Measurements from ENCODE around the gene SFT2D3. TPM values are rescaled to one million over a fixed set of nuclear protein-coding genes. Genes with fewer than 3 reads are reported as not detected.
A peak's percentile ranks its signal among the peaks of the same experiment; 100 is the strongest.
"Not testable (repeated sequence)": the region's sequence is repeated elsewhere in the genome, so short reads cannot be mapped to it uniquely, and the experiment has no call there.

Gene SFT2D3
- total RNA-seq, 1 donor from 2014 or later = 15.3 TPM

DNA sequence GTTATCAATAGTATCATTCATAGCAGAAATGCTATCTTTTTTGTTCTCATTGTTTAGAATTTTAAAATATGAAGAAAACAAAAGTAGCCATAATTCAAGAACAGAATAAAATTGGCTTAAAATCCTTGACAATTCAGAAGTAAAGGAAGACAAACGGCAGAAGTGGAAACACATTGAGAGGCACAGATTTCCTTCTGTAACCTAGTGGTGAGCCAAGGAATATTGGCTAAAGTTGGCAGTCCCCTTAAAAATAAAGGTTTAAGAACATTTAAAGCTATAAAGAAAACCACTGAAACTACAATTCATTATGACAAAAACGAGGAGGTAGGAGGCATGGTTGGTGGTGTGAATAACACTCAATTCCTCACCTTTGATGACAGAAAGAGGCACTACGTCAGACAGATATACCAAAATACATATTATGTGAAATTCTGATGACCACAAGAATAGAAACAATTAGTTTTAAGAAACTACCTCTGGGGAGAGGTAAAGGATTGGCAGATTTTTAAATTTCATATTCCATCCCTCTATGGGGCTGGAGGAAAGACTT lies 42.3 kb downstream of the SFT2D3 start:
- Mint-ChIP-seq H3K27me3 (no peaks in the 10 kb centered on the region), H3K4me1 (ENCODE audit: low read depth) (peaks cover 2% of the 10 kb centered on the region), H3K27ac (no peak overlapping the region), H3K36me3 (ENCODE audit: insufficient read depth) (peaks cover 4% of the 10 kb centered on the region), H3K9me3 (ENCODE audit: low read depth) (no peaks in the 10 kb centered on the region), H3K4me3 (ENCODE audit: low read depth) (no peak overlapping the region)
- no peak for DNase-seq (ENCODE audit: low spot score, unreplicated experiment)
- TF ChIP-seq, protein P1, sequence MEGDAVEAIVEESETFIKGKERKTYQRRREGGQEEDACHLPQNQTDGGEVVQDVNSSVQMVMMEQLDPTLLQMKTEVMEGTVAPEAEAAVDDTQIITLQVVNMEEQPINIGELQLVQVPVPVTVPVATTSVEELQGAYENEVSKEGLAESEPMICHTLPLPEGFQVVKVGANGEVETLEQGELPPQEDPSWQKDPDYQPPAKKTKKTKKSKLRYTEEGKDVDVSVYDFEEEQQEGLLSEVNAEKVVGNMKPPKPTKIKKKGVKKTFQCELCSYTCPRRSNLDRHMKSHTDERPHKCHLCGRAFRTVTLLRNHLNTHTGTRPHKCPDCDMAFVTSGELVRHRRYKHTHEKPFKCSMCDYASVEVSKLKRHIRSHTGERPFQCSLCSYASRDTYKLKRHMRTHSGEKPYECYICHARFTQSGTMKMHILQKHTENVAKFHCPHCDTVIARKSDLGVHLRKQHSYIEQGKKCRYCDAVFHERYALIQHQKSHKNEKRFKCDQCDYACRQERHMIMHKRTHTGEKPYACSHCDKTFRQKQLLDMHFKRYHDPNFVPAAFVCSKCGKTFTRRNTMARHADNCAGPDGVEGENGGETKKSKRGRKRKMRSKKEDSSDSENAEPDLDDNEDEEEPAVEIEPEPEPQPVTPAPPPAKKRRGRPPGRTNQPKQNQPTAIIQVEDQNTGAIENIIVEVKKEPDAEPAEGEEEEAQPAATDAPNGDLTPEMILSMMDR (IDR thresholded peaks at IDR 0.05; ENCODE audit: unreplicated experiment) = peak; percentile 20

DNA sequence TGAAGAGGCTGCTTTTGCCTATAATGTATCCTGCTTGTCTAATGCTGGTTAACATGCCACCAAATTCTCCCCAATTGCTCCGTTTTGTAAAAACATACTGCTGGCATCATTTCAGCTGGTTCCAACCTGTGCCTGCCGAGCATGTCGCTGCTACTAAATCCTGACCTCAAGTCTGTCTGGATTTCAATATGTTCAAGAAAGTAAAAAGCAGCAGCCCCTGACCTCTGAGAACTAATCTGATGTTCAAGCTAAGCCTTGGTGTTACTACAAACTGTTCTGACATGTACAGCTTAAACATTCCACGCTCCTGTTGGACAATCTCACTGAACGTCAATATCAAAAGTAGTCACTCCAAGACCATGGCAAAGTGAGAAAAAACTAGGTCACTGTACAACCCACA lies 46.3 kb downstream of the SFT2D3 start:
- no peaks in the 10 kb centered on the region for H3K9me3 Mint-ChIP-seq (ENCODE audit: low read depth)
- TF ChIP-seq, protein P1 (IDR thresholded peaks at IDR 0.05; ENCODE audit: unreplicated experiment) = no peak
- peaks cover 7% of the 10 kb centered on the region for H3K36me3 Mint-ChIP-seq (ENCODE audit: insufficient read depth)
- no peaks in the 10 kb centered on the region for H3K4me1 Mint-ChIP-seq (ENCODE audit: low read depth)
- H3K27me3 Mint-ChIP-seq = no peaks in the 10 kb centered on the region
- H3K27ac Mint-ChIP-seq = no peak overlapping the region
- no peak for DNase-seq (ENCODE audit: low spot score, unreplicated experiment)
- no peak overlapping the region for H3K4me3 Mint-ChIP-seq (ENCODE audit: low read depth)

DNA sequence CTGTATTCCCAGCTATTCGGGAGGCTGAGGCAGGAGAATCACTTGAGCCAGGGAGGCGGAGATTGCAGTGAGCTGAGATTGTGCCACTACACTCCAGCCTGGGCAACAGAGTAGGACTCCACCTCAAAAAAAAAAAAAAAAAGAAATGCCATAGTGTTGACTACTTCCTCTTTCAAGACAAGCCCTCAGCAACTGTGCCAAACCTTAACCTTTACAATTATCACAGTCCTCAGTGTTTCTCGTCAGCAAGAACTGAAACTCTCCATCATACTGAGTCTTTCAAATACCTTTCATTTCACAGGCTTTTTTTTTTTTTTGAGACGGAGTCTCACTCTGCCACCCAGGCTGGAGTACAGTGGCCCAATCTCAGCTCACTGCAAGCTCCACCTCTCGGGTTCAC lies 48.2 kb downstream of the SFT2D3 start:
- not testable (repeated sequence) for H3K27me3 Mint-ChIP-seq; H3K4me1 Mint-ChIP-seq (ENCODE audit: low read depth); H3K27ac Mint-ChIP-seq; H3K9me3 Mint-ChIP-seq (ENCODE audit: low read depth); H3K4me3 Mint-ChIP-seq (ENCODE audit: low read depth); DNase-seq (ENCODE audit: low spot score, unreplicated experiment); H3K36me3 Mint-ChIP-seq (ENCODE audit: insufficient read depth)

DNA sequence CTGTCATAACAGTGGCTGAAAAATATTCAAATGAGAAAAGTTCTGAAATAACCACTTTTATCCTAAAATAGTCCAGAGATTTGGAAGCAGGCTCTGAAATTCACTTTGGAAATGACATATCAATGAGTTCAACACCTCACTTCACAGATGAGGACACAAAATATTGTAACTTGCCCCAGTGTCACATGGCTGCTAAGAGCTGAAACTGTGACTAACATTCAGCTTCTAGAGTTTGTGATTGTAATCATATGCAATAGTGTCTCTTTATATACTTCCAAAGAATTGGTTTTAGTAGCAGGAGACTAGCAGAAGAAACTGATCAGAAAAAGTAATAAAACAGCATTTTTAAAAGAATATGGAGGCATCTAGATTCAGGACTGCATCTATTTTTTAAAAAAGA lies 52.1 kb downstream of the SFT2D3 start:
- peaks cover 4% of the 10 kb centered on the region for H3K36me3 Mint-ChIP-seq (ENCODE audit: insufficient read depth)
- no peak for DNase-seq (ENCODE audit: low spot score, unreplicated experiment)
- H3K9me3 Mint-ChIP-seq (ENCODE audit: low read depth) = no peaks in the 10 kb centered on the region
- no peak overlapping the region for H3K4me3 Mint-ChIP-seq (ENCODE audit: low read depth)
- no peak overlapping the region for H3K27ac Mint-ChIP-seq
- TF ChIP-seq, protein P1 (IDR thresholded peaks at IDR 0.05; ENCODE audit: unreplicated experiment) = no peak
- H3K27me3 Mint-ChIP-seq = no peaks in the 10 kb centered on the region
- no peaks in the 10 kb centered on the region for H3K4me1 Mint-ChIP-seq (ENCODE audit: low read depth)

DNA sequence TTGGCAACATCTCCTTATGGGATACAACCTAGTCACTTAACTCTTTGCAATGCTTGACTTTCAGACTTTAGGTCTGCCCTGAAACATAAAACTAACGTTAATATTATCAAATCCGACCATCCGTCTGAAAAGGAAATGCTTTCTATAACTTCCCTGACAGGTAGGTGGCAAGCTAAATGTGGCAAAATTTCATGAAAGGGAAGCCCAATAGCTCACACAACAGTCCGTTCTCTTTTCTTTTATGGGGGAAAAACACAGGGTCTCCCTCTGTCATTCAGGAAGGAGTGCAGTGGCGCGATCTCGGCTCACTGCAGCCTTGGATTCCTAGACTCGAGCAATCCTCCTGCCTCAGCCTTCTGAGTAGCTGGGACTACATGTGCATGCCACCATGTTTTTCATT lies 52.9 kb downstream of the SFT2D3 start:
- TF ChIP-seq, protein P1 (IDR thresholded peaks at IDR 0.05; ENCODE audit: unreplicated experiment) = no peak
- no peak for DNase-seq (ENCODE audit: low spot score, unreplicated experiment)
- Mint-ChIP-seq H3K36me3 (ENCODE audit: insufficient read depth) (peaks cover 5% of the 10 kb centered on the region), H3K4me3 (ENCODE audit: low read depth) (no peak overlapping the region), H3K9me3 (ENCODE audit: low read depth) (no peaks in the 10 kb centered on the region), H3K27ac (peak overlapping the region; percentile 73), H3K4me1 (ENCODE audit: low read depth) (no peaks in the 10 kb centered on the region), H3K27me3 (no peaks in the 10 kb centered on the region)

Other genes starting within 250 kb of the SFT2D3 start
- 60.4 and 61.2 TPM in 2 replicates for gene IWS1, start 175.0 kb upstream of the SFT2D3 start, total RNA-seq
- gene MYO7B, start 165.8 kb upstream of the SFT2D3 start, total RNA-seq = 0.64 TPM in 1 of 2 replicates, not detected in the other
- not detected in 2 replicates for gene GPR17, start 55.3 kb upstream of the SFT2D3 start, total RNA-seq
- 6.1 and 6.2 TPM in 2 replicates for gene LIMS2, start 26.0 kb upstream of the SFT2D3 start, total RNA-seq
- gene WDR33, start 109.7 kb downstream of the SFT2D3 start, total RNA-seq = 69.0 and 74.2 TPM in 2 replicates
- 41.1 and 42.7 TPM in 2 replicates for gene POLR2D, start 156.7 kb downstream of the SFT2D3 start, total RNA-seq
- gene AMMECR1L, start 184.5 kb downstream of the SFT2D3 start, total RNA-seq = 23.1 and 24.0 TPM in 2 replicates